Renal cortical epithelial cell (primary cell): ENCODE results near the gene LINGO3. TPM values are rescaled to one million over a fixed set of nuclear protein-coding genes. Genes with fewer than 3 reads are reported as not detected.

Experiments used
- DNase-seq: peaks from one replicate; pipeline ENCODE4 v3.0.0-alpha.2; 2011; ENCODE audit warnings: low read depth
- total RNA-seq: library from RNA; depleted of rRNA; stranded (reverse); fragments of >200 nt; gene quantifications from 2 replicates; pipeline ENCODE4 v1.2.3, GENCODE V29; 2014

The LINGO3 gene
- total RNA-seq, 1 donor from 2014 or later = 0.05 TPM

DNA sequence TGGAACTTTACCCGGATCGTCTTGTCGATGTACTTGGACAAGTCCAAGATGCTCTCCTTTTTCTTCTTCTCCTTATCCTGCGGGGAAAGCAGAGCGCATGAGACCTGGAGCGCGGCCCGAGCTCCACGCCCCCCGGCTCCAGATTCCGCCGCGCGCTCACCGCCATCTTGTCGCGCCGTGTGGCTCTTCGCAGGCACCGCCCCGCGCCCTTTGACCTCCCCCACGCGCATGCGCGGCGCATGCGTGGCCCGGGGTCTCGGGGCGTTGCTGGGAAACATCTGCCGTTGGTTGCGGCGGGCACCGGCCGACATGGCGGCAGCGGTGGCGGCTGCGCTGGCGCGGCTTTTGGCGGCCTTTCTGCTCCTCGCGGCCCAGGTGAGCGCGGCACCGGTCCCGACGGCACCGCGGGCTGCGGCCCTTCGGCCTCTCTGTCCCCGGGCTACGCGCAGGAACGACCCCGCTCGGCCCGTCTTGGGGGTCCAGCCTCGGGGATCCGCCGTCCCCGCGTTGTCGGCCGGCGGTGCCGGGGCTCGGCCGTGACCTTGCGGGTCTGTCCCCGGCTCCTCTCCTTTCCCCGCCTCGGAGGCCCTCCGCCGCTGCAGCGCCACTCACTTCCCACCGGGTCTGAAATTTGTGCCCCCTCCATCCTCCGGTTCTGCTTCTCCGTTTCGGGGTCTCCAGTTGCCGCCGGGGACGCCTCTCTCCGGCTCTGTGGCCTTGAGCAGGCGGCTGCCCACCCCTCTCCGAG, 20.6 kb upstream of the LINGO3 start, which contains the start of the genes LSM7 and SPPL2B:
Gene LSM7, minus strand, starts transcription at position 186 of the 748 bp plus-strand sequence. Its CDS starts 20 bp downstream, at position 166.
Gene SPPL2B, plus strand, starts transcription at position 284 of the 748 bp plus-strand sequence. Its CDS starts 26 bp downstream, at position 310.
- DNase-seq = peak; percentile 61

DNA sequence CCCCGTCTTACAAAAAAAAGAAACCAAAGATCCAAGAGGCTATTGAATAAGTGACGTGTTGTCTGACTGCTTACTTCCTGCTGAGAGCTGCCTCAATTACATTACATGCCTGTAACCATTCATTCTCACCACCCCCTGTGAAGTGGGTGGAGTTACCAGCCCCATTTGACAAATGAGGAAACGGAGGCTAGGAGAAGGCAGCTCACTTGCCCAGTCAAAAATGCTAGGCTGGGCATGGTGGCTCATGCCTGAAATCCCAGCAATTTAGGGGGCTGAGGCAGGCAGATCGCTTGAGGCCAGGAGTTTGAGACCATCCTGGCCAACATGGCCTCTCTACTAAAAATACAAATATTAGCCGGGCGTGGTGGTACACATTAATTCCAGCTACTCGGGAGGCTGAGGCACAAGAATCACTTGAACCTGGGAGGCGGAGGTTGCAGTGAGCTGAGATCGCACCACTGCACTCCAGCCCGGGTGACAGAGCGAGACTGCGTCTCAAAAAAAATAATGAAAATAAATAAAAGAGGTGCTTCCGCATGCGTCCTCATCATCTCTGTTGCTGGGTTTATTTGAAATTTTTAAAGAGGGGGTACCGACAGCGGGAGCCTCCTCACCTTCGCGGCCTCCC, 19.9 kb upstream of the LINGO3 start:
- DNase-seq = peak; percentile 90

DNA sequence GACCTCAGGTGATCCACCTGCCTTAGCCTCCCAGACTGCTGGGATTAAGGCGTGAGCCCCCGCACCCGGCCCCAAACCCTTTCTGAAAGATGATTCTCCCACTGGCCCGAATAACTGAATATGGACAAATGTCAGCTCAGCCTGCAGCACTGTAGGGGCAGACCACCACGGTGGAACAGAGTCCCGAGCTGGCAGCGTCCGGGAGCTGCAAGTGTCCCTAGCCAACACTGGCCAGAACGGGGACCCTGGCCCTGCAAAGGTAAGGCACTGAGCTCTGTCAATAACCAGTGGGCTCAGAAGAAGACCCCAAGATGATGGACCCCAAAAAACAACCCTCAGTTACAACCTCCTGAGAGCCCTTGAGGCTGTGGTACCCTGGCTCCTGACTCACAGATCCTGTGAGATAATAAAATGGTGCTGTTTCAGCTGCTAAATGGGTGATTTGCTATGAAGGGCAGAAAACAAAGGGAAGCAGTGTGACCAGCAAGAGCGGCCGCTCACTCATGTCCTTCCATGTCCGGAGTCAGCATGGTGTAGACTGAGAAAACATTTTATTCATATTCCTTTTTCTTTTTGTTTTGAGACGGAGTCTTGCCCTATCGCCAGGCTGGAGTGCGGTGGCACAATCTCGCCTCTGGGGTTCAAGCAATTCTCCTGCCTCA, 18.9 kb upstream of the LINGO3 start:
- DNase-seq = no peak

DNA sequence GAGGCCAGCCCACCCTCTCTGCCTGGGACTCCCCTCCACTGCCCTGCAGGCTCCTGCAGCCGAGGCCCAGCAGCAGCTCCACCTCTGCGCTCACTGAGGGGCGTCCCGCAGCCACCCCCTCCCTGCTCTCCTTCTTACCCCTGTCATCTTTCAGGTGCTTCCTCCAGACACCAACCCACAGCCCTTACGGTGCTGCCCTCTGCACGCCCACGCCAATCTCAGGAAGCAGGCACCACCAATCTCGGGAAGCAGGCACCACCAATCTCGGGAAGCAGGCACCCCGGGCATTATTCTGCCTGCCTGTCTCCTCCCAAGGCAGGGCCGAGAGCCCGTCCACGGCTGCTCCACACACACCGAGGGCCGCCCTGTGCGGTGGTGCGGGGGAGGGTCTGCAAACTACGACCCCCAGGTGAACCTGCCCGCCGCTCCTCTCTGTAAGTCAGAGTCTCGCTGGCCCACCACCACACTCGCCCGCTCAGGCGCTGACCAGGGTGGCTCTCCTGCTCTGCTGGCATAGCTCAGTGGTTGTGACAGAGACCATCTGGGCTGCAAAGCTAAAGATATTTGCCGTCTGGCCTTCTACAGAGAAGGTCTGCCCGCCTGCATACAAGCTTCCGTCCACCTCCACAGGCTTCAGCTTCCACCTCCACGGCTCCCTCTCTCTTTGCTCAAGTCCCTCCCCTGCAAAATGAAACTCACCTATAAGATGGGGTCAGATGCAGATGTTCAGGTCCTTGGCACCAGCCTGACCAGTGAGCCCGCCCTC, 17.5 kb upstream of the LINGO3 start:
- DNase-seq = no peak

DNA sequence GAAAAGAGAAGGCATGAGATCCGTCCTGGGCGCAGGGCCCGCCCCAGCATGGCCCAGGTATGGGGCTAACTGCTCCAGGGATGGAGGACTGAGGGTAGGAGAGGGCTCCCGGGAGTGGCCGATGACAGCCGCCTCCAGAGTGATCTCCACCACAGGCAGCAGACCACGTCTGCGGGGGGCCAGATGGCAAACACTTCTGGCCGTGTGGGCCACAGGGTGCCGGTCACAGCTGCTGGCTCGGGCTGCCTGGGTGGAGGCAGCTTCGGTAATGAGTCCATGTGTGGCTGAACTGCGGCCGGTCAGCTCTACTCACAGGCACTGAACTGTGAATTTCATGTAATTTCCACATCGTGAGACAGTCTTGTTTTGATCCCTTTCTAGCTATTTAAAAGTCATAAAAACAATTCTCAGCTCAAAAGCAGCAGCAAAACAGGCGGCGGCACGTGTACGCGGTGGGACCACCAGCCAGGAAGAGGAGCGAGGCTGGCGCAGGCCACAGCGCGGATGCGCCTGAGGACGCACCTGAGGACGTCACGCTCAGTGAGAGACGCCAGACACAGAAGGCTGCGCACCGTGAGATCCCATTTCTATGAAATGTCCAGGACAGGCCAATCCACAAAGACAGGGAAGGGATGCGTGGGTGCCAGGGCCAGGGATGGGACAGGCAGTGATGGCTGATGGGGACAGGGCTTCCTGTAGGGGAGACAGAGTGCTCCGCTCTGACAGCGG, 16.4 kb upstream of the LINGO3 start:
- DNase-seq = no peak

DNA sequence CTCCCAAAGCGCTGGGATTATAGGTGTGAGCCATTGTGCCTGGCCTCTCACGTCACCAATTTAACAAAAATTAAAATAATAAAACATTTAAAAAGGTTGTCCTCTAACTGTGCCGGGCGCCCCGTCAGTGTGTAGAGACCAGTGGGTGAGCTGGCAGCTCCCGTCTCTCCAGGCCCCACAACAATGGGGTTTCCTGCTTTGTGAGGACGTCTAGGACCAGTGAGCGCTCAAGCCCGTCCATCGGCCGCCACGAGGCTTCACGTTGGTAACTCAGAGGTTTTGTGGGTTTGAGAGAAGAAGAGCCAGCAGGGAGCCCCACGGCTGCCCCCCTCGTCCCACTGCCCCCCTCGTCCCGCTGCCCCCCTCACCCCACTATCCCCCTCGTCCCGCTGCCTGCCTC, 15.8 kb upstream of the LINGO3 start:
- no peak for DNase-seq

DNA sequence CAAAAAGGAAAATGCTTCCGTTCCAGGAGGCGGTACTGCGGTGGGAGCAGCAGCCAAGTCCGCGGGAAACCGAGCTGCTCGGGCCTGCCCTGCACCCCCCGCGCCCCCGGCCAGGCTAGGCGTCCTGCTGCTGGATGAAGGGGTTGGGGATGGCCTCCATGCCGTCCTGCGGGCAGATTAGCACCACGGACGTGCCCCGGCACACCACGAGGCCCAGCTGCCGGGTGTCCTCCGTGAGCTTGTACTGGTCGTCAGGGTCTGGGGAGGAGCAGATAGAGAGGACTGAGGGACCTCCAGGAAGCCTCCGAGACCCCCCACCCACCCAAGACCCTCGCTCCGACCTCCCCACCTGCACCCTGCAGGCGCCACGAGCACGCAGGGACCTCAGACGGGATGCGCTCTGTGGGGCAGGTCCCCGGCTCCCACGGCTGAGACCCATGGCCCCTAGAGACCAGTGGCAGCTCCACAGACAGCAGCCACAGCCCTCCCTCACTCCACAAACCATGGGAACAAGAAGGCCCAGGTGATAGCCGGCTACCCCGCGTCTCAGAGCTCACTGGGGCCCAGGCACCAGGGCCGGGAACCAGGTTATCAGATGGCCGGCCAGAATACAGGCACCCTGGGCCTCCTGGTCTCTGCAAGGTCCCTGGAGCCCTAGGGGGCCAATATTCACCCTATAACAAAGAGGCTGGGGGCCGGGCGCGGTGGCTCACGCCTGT, 13.8 kb upstream of the LINGO3 start:
- DNase-seq = no peak

DNA sequence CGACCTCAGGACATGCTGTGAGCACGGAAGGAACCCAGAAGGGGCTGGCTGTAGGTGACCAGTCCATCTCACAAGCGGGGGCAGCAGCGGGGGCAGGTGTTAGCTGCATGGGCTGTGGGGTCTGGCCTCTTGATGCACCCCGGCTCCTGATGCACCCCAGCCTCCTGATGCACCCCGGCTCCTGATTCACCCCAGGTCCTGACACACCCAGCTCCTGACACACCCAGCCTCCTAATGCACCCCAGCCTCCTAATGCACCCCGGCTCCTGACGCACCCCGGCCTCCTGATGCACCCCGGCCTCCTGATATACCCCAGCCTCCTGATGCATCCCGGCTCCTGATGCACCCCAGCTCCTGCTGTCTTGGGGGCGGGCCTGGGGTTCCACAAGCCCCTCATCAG, 13.0 kb upstream of the LINGO3 start:
- no peak for DNase-seq

DNA sequence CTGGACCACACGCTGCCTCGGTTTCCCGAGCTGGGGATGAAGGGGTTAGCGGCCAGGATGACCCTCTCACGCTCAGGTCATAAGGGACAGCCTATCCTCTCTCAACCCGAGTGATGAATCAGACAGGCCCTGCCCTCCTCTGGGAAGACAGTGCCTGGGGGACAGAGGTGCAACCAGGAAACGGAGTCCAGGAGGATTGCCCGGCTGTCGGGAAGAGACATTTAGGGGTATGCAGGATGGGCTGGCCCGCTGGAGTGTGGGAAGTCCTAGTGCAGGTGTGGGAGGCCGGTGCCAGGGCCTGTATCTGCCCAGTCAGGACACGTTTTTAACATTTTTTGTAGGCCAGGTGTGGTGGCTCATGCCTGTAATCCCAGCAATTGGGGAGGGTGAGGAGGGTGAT, 12.1 kb upstream of the LINGO3 start:
- DNase-seq = no peak

DNA sequence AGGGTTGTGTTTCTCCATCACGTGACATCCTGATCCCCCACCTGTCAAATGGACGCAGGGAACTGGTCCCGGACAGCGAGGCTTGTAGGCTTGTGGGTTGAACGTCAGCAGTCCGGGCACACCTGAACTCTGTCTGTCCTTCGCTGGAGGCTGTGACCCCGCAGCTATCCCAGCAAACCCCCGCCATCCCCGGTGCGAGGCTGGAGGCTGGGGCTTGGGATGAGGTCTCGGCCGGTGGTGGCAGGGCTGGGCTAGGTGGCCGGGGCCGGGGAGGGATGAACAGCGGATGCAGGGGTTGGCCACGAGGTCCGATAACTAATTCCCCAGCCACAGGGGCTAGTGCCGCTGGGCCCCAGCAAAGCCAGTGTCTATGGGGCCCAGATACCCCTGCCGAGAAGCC, 11.6 kb upstream of the LINGO3 start:
- DNase-seq = no peak

DNA sequence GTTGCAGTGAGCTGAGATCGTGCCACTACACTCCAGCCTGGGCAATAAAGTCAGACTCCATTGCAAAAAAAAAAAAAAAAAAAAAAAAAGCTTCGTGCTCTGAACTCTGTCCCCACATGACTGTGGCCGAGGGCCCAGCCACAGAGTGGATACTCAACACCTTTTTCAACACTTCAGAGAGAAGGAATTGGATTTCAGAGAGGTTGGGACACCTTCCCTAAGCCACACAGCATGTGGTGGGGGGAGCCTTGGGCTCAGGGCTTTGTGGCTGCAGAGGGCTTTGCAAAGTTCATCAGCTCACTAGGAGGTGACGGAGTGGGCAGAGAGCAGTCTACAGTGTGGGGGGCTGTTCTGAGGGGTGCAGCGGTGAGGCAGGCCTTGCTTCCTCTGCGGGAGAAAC, 11.0 kb upstream of the LINGO3 start:
- DNase-seq = no peak

DNA sequence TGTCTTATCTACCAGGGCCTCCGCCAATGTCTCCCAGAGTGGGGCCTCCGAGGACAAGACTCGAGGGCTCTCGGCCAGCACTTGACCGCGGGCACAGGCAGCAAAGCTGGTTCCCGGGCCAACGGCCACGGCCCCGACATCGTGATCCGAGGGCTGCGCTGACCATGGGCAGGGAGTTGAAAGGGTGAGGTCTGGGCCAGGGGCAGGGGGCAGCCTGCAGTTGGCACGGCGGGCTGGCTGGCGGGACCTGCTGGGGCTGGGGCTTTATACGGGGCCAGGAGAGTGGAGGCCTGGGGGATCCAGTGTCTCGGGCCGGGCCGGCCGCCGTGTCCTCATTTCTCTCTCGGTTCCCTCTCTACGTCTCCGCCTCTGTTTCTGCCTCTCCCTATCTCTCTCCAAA, 9.8 kb upstream of the LINGO3 start:
- DNase-seq = no peak

DNA sequence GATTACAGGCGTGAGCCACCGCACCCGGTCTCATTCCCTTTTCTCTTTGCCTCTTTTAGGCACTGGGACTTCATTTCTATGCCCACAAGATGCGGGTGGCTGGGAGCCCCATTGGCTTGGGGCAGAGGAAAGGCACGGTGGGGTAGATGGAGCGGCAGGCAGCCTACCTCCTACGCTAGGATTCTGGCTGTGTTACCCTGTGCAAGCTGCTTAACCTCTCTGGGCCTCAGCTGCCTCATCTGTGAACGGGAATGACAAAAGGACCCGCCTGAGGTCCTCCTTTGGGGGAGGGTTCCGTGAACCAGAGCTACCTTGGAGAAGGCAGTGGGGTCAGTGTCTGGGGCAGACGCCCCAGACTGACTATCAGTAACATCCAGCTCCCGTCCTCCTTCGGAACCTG, 9.3 kb upstream of the LINGO3 start:
- no peak for DNase-seq

DNA sequence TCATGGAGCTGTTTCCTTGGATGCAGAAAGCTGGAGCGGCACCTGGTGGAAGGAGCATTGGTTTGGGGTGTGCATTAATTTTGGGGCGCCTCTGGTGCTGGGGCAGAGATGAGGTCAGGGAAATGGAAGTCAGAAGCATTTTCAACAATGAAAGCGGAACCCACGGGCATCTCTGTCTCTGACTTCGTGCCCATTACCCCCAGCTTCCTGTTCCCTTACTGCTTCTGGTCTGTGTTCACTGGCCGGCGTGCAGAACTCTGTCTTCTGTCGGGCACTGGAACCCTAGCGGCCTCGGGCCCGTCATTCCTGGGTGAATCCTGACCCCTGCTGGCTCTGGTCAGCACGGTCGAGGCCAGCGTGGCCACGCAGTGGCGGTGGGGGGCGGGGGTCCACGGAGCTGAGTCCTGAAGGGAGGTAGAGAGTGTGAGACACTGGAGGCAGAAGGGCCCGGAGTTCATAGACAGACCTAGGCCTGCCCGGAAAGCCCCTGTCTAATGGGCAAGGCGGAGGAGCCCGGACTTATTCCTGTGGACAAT, 7.9 kb upstream of the LINGO3 start:
- DNase-seq = peak; percentile 29

DNA sequence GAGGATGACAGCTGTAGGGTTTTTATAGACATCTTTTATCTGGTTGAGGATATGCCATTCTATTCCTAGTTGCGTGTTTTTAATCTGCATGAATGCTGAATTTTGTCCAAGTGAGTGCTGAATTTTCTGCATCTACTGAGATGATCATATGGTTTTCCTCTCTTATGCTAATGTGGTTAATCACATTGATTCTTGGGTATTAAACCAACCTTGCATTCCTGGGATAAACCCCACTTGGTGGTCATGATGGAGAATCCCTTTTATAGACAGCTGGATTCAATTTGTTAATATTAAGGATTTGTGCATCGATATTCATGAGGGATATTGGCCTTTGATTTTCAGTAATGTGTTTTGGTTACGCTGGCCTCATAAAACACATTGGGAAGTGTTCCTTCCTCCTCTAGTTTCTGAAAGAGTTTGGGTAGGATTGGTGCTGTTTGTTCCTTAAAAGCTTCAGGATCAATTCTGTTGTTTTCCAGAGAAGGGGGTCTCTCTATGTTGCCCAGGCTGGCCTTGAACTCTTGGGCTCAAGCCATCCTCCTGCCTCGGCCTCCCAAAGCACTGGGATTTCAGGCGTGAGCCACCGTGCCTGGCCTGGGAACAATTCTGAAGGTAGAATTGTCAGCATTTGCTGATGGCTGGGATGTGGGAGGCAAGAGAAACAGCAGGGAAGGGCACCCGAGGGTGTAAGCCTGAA, 7.3 kb upstream of the LINGO3 start:
- no peak for DNase-seq

DNA sequence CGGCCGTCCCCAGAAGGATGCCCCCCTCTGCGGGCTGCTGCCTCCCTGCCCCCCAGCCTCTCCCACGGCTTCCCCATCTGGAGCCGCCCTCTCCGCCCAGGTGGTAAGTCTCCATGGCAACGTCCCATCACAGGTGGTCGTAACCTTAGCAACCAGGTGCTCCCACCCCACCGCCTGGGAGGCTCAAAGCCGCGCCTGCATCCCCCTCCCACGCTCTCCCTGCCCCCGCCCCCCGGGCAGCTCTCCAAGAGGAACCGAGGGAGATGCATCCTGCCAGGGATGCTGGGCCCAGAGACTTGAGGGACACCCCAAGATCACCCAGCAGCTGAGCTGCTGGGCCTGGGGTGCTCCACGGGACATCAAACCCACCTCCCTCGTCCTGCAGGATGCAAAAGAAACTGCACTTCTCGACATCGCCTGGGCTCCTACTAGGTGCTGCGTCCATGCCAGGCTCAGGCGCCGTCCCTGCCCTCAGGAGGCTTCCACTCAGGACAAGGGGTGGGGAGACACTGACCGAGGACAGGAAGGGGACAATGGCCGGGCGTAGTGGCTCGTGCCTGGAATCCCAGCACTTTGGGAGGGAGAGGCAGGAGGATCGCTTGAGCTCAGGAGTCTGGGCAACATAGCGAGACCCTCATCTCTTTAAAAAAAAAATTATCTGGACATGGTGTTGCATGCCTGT, 5.0 kb upstream of the LINGO3 start:
- no peak for DNase-seq

DNA sequence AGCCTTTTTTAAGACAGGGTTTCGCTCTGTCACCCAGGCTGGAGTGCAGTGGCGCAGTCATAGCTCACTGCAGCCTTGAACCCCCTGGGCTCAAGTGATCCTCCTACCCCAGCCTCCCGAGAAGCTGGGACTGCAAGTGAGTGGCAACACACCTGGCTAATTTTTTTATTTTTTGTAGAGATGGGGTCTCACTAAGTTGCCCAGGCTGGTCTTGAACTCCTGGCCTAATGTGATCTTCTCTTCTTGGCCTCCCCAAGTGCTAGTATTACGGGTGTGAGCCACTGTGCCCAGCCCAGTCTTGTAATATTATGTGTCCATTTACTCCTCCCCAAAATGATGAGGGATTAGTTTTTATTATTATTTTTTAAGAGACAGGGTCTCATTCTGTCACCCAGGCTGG, 3.1 kb upstream of the LINGO3 start:
- DNase-seq = no peak

DNA sequence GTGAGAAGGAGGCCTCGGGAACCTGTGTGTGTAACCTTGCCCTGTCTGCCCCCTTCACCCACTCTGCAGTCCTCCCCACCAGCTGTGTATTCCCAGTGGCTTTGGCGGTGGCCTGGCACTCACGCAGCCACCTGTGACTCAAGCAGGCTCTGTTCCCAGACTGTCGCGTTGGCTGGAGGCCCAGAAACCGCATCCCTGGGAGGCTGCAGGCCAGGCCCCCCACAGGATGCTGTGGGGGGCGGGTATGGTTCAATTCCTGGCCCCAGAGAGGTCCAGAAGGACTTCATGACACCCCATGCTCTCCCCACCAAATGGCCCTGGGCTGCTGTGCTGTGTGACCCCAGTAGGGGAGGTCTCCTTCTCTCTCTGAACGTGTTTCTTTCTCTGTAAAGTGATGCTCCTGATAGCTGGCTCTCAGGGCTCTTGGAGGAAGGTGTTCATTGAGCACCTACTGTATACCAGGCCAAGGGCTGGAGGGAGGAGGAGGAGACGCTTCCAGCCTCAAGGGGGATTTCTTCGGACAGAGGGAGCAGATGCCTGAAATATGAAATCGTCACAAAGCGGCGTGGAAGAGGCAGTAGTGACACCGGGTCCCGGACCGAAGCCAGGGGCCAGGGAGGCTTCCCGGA, 1.9 kb upstream of the LINGO3 start:
- DNase-seq = no peak

DNA sequence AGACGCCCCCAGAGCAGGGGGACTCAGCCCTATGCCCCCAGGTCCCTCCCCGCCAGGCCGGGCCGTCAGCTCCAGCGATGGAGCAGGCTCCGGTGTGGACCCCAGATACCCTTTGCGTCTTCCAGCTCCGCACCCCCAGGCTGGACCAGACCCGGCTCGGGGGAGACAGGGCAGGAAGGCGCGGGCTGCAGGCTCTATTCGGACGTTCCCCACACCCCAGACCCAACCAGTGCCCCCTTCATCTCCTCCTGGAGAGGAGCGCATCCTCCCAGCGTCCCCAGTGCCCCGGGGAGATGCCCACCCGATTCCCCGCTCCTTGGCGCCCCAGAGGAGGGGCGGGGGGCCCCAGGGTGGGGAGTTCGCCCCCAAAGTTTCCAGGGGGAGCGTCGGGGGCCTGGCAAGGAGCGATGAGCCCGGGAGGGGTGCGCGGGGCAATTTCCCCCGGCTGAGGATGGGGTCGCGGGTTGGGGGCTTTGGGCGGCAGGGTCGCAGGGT, 389 bp downstream of the LINGO3 start:
- DNase-seq = no peak
